ENCODE data around the gene APLP1. TPM values are rescaled to one million over a fixed set of nuclear protein-coding genes. Genes with fewer than 3 reads are reported as not detected.
"Not testable (repeated sequence)": the region's sequence is repeated elsewhere in the genome, so short reads cannot be mapped to it uniquely, and the experiment has no call there.

Gene APLP1
- polyA plus RNA-seq (ENCODE audit: insufficient read depth in 1 of 5, insufficient read length in 5 of 5, low replicate concordance in 1 of 5): 10 to 100 TPM in 1 of 5 donors, 1 to 10 TPM in 4; 8.2 to 13.8 (median 9.0) TPM
- long read RNA-seq, donor 1, partial matches to known transcripts: 0 of 2 reads
- long read RNA-seq, donor 1, other reads (novel, unspliced or antisense): 0 of 2 reads
- long read RNA-seq, donor 2: 0 reads
- long read RNA-seq, donor 3: 0 reads
- long read RNA-seq, donor 4, partial matches to known transcripts: 0 of 2 reads
- long read RNA-seq, donor 4, other reads (novel, unspliced or antisense): 0 of 2 reads
- long read RNA-seq, donor 5: 0 reads
- long read RNA-seq, donor 6, partial matches to known transcripts: 0 of 2 reads
- long read RNA-seq, donor 6, other reads (novel, unspliced or antisense): 0 of 2 reads
- long read RNA-seq, donor 7: 0 reads
- long read RNA-seq, donor 8: 0 reads

GRCh38 chr19:35868172-35868822, at the start of gene APLP1:
TSS of gene APLP1 (plus strand) at chr19:35868574. CDS start at chr19:35868637, 63 bp downstream.
- peak; percentile 35 to 49 for DNase-seq

- no peak for DNase-seq
These were observed 45.8 kb upstream of the APLP1 start for GRCh38 chr19:35822579-35822978.

GRCh38 chr19:35824150-35824549, 44.2 kb upstream of the APLP1 start:
- no peak for DNase-seq

- DNase-seq: peak; percentile 67 to 71
These were observed 39.6 kb upstream of the APLP1 start for GRCh38 chr19:35828692-35829301.

- no peak for DNase-seq
These were observed 37.4 kb upstream of the APLP1 start for GRCh38 chr19:35830986-35831385.

- no peak for DNase-seq
These were observed 36.3 kb upstream of the APLP1 start for GRCh38 chr19:35832054-35832453.

- DNase-seq: no peak
These were observed 34.4 kb upstream of the APLP1 start for GRCh38 chr19:35833972-35834371.

GRCh38 chr19:35836096-35836495, 32.3 kb upstream of the APLP1 start:
- DNase-seq: not testable (repeated sequence)

- DNase-seq: no peak
These were observed 26.3 kb upstream of the APLP1 start for GRCh38 chr19:35841961-35842595.

GRCh38 chr19:35842666-35843272, 25.6 kb upstream of the APLP1 start:
- no peak for DNase-seq

GRCh38 chr19:35843676-35844481, 24.5 kb upstream of the APLP1 start:
- DNase-seq: no peak

GRCh38 chr19:35844482-35845214, 23.7 kb upstream of the APLP1 start:
- no peak for DNase-seq

GRCh38 chr19:35845215-35846037, 22.9 kb upstream of the APLP1 start:
- no peak for DNase-seq

- no peak for DNase-seq
These were observed 22.2 kb upstream of the APLP1 start for GRCh38 chr19:35846038-35846668.

- no peak for DNase-seq
These were observed 20.5 kb upstream of the APLP1 start for GRCh38 chr19:35847911-35848310.

GRCh38 chr19:35848486-35848885, 19.9 kb upstream of the APLP1 start:
- no peak for DNase-seq

- no peak for DNase-seq
These were observed 19.4 kb upstream of the APLP1 start for GRCh38 chr19:35848919-35849505.

Measured in right lung (tissue), 10 donors.